IMR-90 (cell line): ENCODE data around the gene PCSK6. TPM values are rescaled to one million over a fixed set of nuclear protein-coding genes. Genes with fewer than 3 reads are reported as not detected.
A peak's percentile ranks its signal among the peaks of the same experiment; 100 is the strongest.

ENCODE experiments used
- ATAC-seq: fragments of 200-7000 bp; cut with Tn5 transposase; 2 replicates; pipeline ENCODE4 v1.9.1; 2020; ENCODE audit warnings: low read depth, mild to moderate bottlenecking, moderate library complexity
- BruUV-seq: library from RNA; stranded (reverse); fragments of 400-500 nt; replicated peaks from 2 replicates; lab custom pipeline; 2021; lab: Mats Ljungman, UMichigan
- CTCF ChIA-PET: fragments of 300-600 bp; formaldehyde crosslinking; extraction: SDS; loops from one replicate; lab custom pipeline; 2021; ENCODE audit warnings: antibody characterized with exemption; lab: Yijun Ruan, JAX
- POLR2A ChIA-PET: fragments of 300-600 bp; sonication (Branson Sonifier 250); formaldehyde crosslinking; loops from one replicate; lab custom pipeline; 2022; ENCODE audit warnings: antibody characterized with exemption; ENCODE audit not compliant: unreplicated experiment; lab: Charles Lee
- DNase-seq: peaks from one replicate; pipeline ENCODE4 v3.0.0; 2013
- H2AFZ ChIP-seq: replicated peaks from 2 replicates; pipeline ENCODE3; 2013; ENCODE audit warnings: low read length, mild to moderate bottlenecking; ENCODE audit not compliant: poor library complexity
- H2AK5ac ChIP-seq: 2 replicates; pipeline ENCODE4 v1.6.1; 2013; ENCODE audit warnings: low read depth, low read length, inconsistent platforms
- H2AK9ac ChIP-seq: replicated peaks from 2 replicates; pipeline ENCODE3; 2013; ENCODE audit warnings: mild to moderate bottlenecking, low read depth, low read length, moderate library complexity; ENCODE audit not compliant: poor library complexity
- H2BK120ac ChIP-seq: 2 replicates; pipeline ENCODE4 v1.6.1; 2013; ENCODE audit warnings: low read depth, low read length, inconsistent platforms
- H2BK15ac ChIP-seq: 3 replicates; pipeline ENCODE4 v1.6.1; 2013; ENCODE audit warnings: low read depth, low read length, inconsistent platforms
- H2BK20ac ChIP-seq: 2 replicates; pipeline ENCODE4 v1.6.1; 2013; ENCODE audit warnings: low read depth, mild to moderate bottlenecking, inconsistent platforms, low read length, moderate library complexity
- H2BK5ac ChIP-seq: 2 replicates; pipeline ENCODE4 v1.6.1; 2013; ENCODE audit warnings: mild to moderate bottlenecking, low read depth, low read length, inconsistent platforms; ENCODE audit not compliant: poor library complexity, severe bottlenecking
- H3K14ac ChIP-seq: replicated peaks from 2 replicates; pipeline ENCODE4 v1.6.1; 2013; ENCODE audit warnings: low read depth, low read length, inconsistent platforms
- H3K18ac ChIP-seq: 2 replicates; pipeline ENCODE4 v1.6.1; 2013; ENCODE audit warnings: low read depth, low read length, control low read depth
- H3K23ac ChIP-seq: 2 replicates; pipeline ENCODE4 v1.6.1; 2013; ENCODE audit warnings: low read depth, low read length, inconsistent platforms
- H3K27ac ChIP-seq: 2 replicates; pipeline ENCODE4 v1.5.1; 2013; ENCODE audit warnings: mild to moderate bottlenecking, control low read depth, low read length; ENCODE audit not compliant: insufficient read depth
- H3K27me3 ChIP-seq: 2 replicates; pipeline ENCODE4 v1.6.1; 2013; ENCODE audit warnings: low read length; ENCODE audit not compliant: control insufficient read depth, insufficient read depth
- H3K36me3 ChIP-seq: 2 replicates; pipeline ENCODE4 v1.6.1; 2013; ENCODE audit warnings: low read length, mixed read lengths; ENCODE audit not compliant: control insufficient read depth, insufficient read depth
- H3K4ac ChIP-seq: 2 replicates; pipeline ENCODE4 v1.6.1; 2013; ENCODE audit warnings: low read depth, low read length, inconsistent platforms
- H3K4me1 ChIP-seq: 2 replicates; pipeline ENCODE4 v1.6.1; 2013; ENCODE audit warnings: low read length, mixed read lengths; ENCODE audit not compliant: control insufficient read depth, insufficient read depth
- H3K4me2 ChIP-seq: 2 replicates; pipeline ENCODE4 v1.6.1; 2013; ENCODE audit warnings: low read depth, mild to moderate bottlenecking, control low read depth, low read length, moderate library complexity
- H3K4me3 ChIP-seq: 2 replicates; pipeline ENCODE4 v1.5.1; 2013; ENCODE audit warnings: low read depth, mild to moderate bottlenecking, control low read depth, low read length, moderate library complexity; ENCODE audit not compliant: insufficient read depth
- H3K56ac ChIP-seq: 2 replicates; pipeline ENCODE4 v1.6.1; 2013; ENCODE audit warnings: low read length, inconsistent platforms; ENCODE audit not compliant: insufficient read depth; ENCODE audit errors: extremely low read depth
- H3K79me1 ChIP-seq, 2 experiments: 2 replicates each; pipeline ENCODE4 v1.6.1; 2013; ENCODE audit warnings: low read length in 2 of 2, inconsistent platforms in 1 of 2, low read depth in 1 of 2
- H3K9ac ChIP-seq: 2 replicates; pipeline ENCODE4 v1.6.1; 2013; ENCODE audit warnings: low read depth, low read length, control low read depth
- H3K9me1 ChIP-seq: 2 replicates; pipeline ENCODE4 v1.6.1; 2013; ENCODE audit warnings: low read length, inconsistent platforms; ENCODE audit not compliant: insufficient read depth
- H3K9me3 ChIP-seq: 2 replicates; pipeline ENCODE4 v1.6.1; 2013; ENCODE audit warnings: low read length; ENCODE audit not compliant: control insufficient read depth, insufficient read depth
- H4K20me1 ChIP-seq: 2 replicates; pipeline ENCODE4 v1.6.1; 2013; ENCODE audit warnings: low read length, inconsistent platforms; ENCODE audit not compliant: insufficient read depth
- H4K5ac ChIP-seq: 2 replicates; pipeline ENCODE4 v1.6.1; 2013; ENCODE audit warnings: mild to moderate bottlenecking, low read depth, low read length, control low read depth
- H4K8ac ChIP-seq, 2 experiments: 2 replicates each; pipeline ENCODE4 v1.6.1; 2013; ENCODE audit warnings: low read depth in 2 of 2, low read length in 2 of 2, control low read depth in 1 of 2, inconsistent platforms in 1 of 2
- H4K91ac ChIP-seq: 2 replicates; pipeline ENCODE4 v1.6.1; 2013; ENCODE audit warnings: low read depth, low read length, inconsistent platforms; ENCODE audit not compliant: insufficient read depth
- BHLHE40 ChIP-seq: fragments of 150-350 bp; IDR thresholded peaks from 2 replicates; pipeline ENCODE4 v1.6.1; 2016; ENCODE audit warnings: mild to moderate bottlenecking, low read depth, low read length
- CEBPB ChIP-seq: IDR thresholded peaks from 2 replicates; pipeline ENCODE4 v1.6.1; 2012; ENCODE audit warnings: low read depth, low read length, improper control_type of control experiment
- CHD1 ChIP-seq: IDR thresholded peaks from 2 replicates; pipeline ENCODE4 v1.6.1; 2012; ENCODE audit warnings: low read depth, low read length, improper control_type of control experiment
- CTCF ChIP-seq: conservative IDR thresholded peaks from 2 replicates; pipeline ENCODE4 v1.5.1; 2012; ENCODE audit warnings: mild to moderate bottlenecking, low read depth, low read length, improper control_type of control experiment
- ELK1 ChIP-seq: fragments of 150-350 bp; IDR thresholded peaks from 2 replicates; pipeline ENCODE4 v1.6.1; 2016; ENCODE audit warnings: low read depth, mild to moderate bottlenecking, low read length, moderate library complexity, borderline replicate concordance
- FOS ChIP-seq: fragments of 150-350 bp; IDR thresholded peaks from 2 replicates; pipeline ENCODE4 v1.6.1; 2016; ENCODE audit warnings: low read depth, low read length
- MAFK ChIP-seq: IDR thresholded peaks from 2 replicates; pipeline ENCODE4 v1.6.1; 2012; ENCODE audit warnings: low read depth, low read length, improper control_type of control experiment
- MAZ ChIP-seq: IDR thresholded peaks from 2 replicates; pipeline ENCODE4 v1.6.1; 2012; ENCODE audit warnings: low read depth, mild to moderate bottlenecking, low read length, improper control_type of control experiment, moderate library complexity, borderline replicate concordance
- MXI1 ChIP-seq: IDR thresholded peaks from 2 replicates; pipeline ENCODE4 v1.6.1; 2012; ENCODE audit warnings: low read depth, mild to moderate bottlenecking, low read length, moderate library complexity, borderline replicate concordance
- NFE2L2 ChIP-seq: fragments of 150-350 bp; IDR thresholded peaks from 2 replicates; pipeline ENCODE4 v1.6.1; 2016; ENCODE audit warnings: low read depth, mild to moderate bottlenecking, low read length
- POLR2A ChIP-seq: IDR thresholded peaks from 2 replicates; pipeline ENCODE4 v1.6.1; 2012; ENCODE audit warnings: mild to moderate bottlenecking, low read depth, low read length
- RAD21 ChIP-seq: IDR thresholded peaks from 2 replicates; pipeline ENCODE4 v1.6.1; 2012; ENCODE audit warnings: low read length, improper control_type of control experiment
- RCOR1 ChIP-seq: IDR thresholded peaks from 2 replicates; pipeline ENCODE4 v1.6.1; 2012; ENCODE audit warnings: mild to moderate bottlenecking, low read length, improper control_type of control experiment; ENCODE audit not compliant: insufficient replicate concordance
- RFX5 ChIP-seq: IDR thresholded peaks from 2 replicates; pipeline ENCODE4 v1.8.0; 2012; ENCODE audit warnings: low read depth, mild to moderate bottlenecking, low read length, moderate library complexity
- SMC3 ChIP-seq: fragments of 150-350 bp; IDR thresholded peaks from 2 replicates; pipeline ENCODE4 v1.6.1; 2016; ENCODE audit warnings: low read depth, mild to moderate bottlenecking, antibody characterized with exemption, low read length, moderate library complexity
- USF2 ChIP-seq: fragments of 150-350 bp; IDR thresholded peaks from 2 replicates; pipeline ENCODE4 v1.6.1; 2017; ENCODE audit warnings: mild to moderate bottlenecking, antibody characterized with exemption, low read length, low read depth
- WGBS, 2 experiments: methylation state at CpG; one replicate each; pipeline versions ENCODE4 v1.1.5 to v1.1.7; 2013; ENCODE audit warnings: missing lambda C conversion rate in 2 of 2; ENCODE audit not compliant: insufficient read length in 1 of 2; ENCODE audit errors: extremely low coverage in 2 of 2; 5-methylcytosine and 5-hydroxymethylcytosine counted together
- dilution Hi-C: fragments of 300-500 bp; cut with HindIII; formaldehyde crosslinking; loops from one replicate; pipeline ENCODE4 v1.14.3; 2018; ENCODE audit warnings: low sequenced_read_pairs; ENCODE audit not compliant: unreplicated experiment
- in situ Hi-C: fragments of 300-500 bp; cut with MboI; formaldehyde crosslinking; loops from 3 replicates; pipeline ENCODE4 v1.14.3; 2019; ENCODE audit warnings: low sequenced_read_pairs, inconsistent platforms, mixed read lengths
- intact Hi-C: fragments of 100-400 bp; cut with micrococcal nuclease; formaldehyde crosslinking; loops from 2 replicates; pipeline ENCODE4 v1.10.0; 2022
- polyA plus RNA-seq, 3 experiments: library from polyadenylated mRNA; depleted of rRNA; stranded (reverse); fragments of >200 nt; gene quantifications; 2 replicates each; pipeline ENCODE4 v1.2.3, GENCODE V29; 2012; ENCODE audit warnings: low replicate concordance in 1 of 3
- total RNA-seq: library from RNA; depleted of rRNA; stranded (reverse); fragments of >200 nt; gene quantifications from 2 replicates; pipeline ENCODE4 v1.2.3, GENCODE V29; 2012

Gene PCSK6
- total and polyA plus RNA-seq, 2 of the 4 experiments (the other 2 are of a cell fraction) = not detected

GRCh38 chr15:101310161-101310480 is 179.4 kb downstream of the PCSK6 start:
- POLR2A ChIA-PET = no interaction called here
- Histone ChIP-seq H3K18ac (no peak overlapping the region), H3K4me2 (no peak overlapping the region), H4K8ac (no peak overlapping the region), H3K4me3 (no peak overlapping the region), H3K9ac (no peak overlapping the region), H3K27me3 (peaks cover 28% of the 10 kb centered on the region), H2AK5ac (no peak overlapping the region), H4K20me1 (no peaks in the 10 kb centered on the region), H2BK5ac (no peak overlapping the region), H2BK15ac (no peak overlapping the region), H3K9me1 (no peaks in the 10 kb centered on the region), H3K36me3 (no peaks in the 10 kb centered on the region), H3K27ac (no peak overlapping the region), H2BK120ac (no peak overlapping the region), H3K4ac (no peak overlapping the region), H3K9me3 (no peaks in the 10 kb centered on the region), H4K5ac (no peak overlapping the region), H2BK20ac (no peak overlapping the region), H2AK9ac (no peak overlapping the region), H3K23ac (no peak overlapping the region), H3K14ac (no peak overlapping the region), H3K56ac (no peak overlapping the region), H3K4me1 (no peaks in the 10 kb centered on the region), H2AFZ (peak overlapping the region; percentile 32), H4K91ac (no peak overlapping the region), H3K79me1 (no peaks in the 10 kb centered on the region)
- WGBS, 2 experiments = no CpG with 5 or more reads among the region's 7 CpGs
- dilution Hi-C loops (no loop called here), in situ Hi-C loops (no loop called here), intact Hi-C loops (no loop called here)
- no TSS peak for BruUV-seq
- DNase-seq = no peak
- CTCF ChIA-PET = no interaction called here
- no peak for ATAC-seq
- TF ChIP-seq USF2 (no peak), MAFK (no peak), RCOR1 (no peak), RAD21 (no peak), BHLHE40 (no peak), CTCF (no peak), ELK1 (no peak), CEBPB (no peak), MAZ (no peak), POLR2A (no peak), CHD1 (no peak), NFE2L2 (no peak), MXI1 (no peak), SMC3 (no peak), FOS (no peak), RFX5 (no peak)
